Lower leg skin (tissue), 3 donors: Measurements from ENCODE around the gene NAPB.
"Not testable (repeated sequence)": the region's sequence is repeated elsewhere in the genome, so short reads cannot be mapped to it uniquely, and the experiment has no call there.

Experiments
- CTCF ChIP-seq, 3 donors: fragments of 450-650 bp; IDR thresholded peaks; one replicate each; pipeline ENCODE4 v1.5.1; 2016; ENCODE audit warnings: antibody characterized with exemption in 3 of 3, mild to moderate bottlenecking in 3 of 3, moderate library complexity in 2 of 3
- POLR2A ChIP-seq, 2 donors: fragments of 450-650 bp; IDR thresholded peaks; one replicate each; pipeline ENCODE4 v1.6.1; 2016 to 2017; ENCODE audit warnings: antibody characterized with exemption in 2 of 2, mild to moderate bottlenecking in 1 of 2, moderate library complexity in 1 of 2

GRCh38 chr20:23466961-23467360, 45.7 kb upstream of the NAPB start:
- not testable (repeated sequence) for TF ChIP-seq CTCF, POLR2A (IDR thresholded peaks at IDR 0.05)
